NB4 (cell line): ENCODE measurements around the gene SENP2.
A peak's percentile ranks its signal among the peaks of the same experiment; 100 is the strongest.

ENCODE experiments used
- DNase-seq: peaks from one replicate; pipeline ENCODE4 v3.0.0; 2010; ENCODE audit warnings: low read depth
- H3K4me3 ChIP-seq: one replicate; pipeline ENCODE4 v1.5.1; 2011; ENCODE audit warnings: mild to moderate bottlenecking, low read depth, low read length, moderate library complexity
- CTCF ChIP-seq: IDR thresholded peaks from one replicate; pipeline ENCODE4 v1.5.1; 2012; ENCODE audit warnings: low read depth, low read length
- MAX ChIP-seq: IDR thresholded peaks from 2 replicates; pipeline ENCODE4 v1.6.1; 2011; ENCODE audit warnings: low read depth, low read length
- MYC ChIP-seq: IDR thresholded peaks from 2 replicates; pipeline ENCODE4 v1.6.1; 2011; ENCODE audit warnings: low read depth, low read length
- POLR2A ChIP-seq: IDR thresholded peaks from 2 replicates; pipeline ENCODE4 v1.6.1; 2011; ENCODE audit warnings: mild to moderate bottlenecking; ENCODE audit not compliant: insufficient read length; ENCODE audit errors: extremely low read depth

SENP2 gene

GRCh38 chr3:185645596-185646381 is 59.7 kb downstream of the SENP2 start:
- no peak overlapping the region for H3K4me3 ChIP-seq
- DNase-seq = no peak
- TF ChIP-seq MYC (no peak), POLR2A (no peak), CTCF (no peak), MAX (no peak)

GRCh38 chr3:185646382-185647133 is 60.5 kb downstream of the SENP2 start:
- DNase-seq = peak; percentile 20
- TF ChIP-seq MYC = no peak
- no peak for TF ChIP-seq POLR2A
- TF ChIP-seq CTCF = no peak
- TF ChIP-seq MAX = no peak
- H3K4me3 ChIP-seq = no peak overlapping the region

GRCh38 chr3:185647134-185647879 is 61.2 kb downstream of the SENP2 start:
- no peak for DNase-seq
- no peak overlapping the region for H3K4me3 ChIP-seq
- no peak for TF ChIP-seq CTCF
- no peak for TF ChIP-seq MYC
- TF ChIP-seq MAX = no peak
- no peak for TF ChIP-seq POLR2A

GRCh38 chr3:185647880-185648210 is 61.8 kb downstream of the SENP2 start:
- no peak for DNase-seq
- no peak for TF ChIP-seq MYC
- no peak for TF ChIP-seq MAX
- no peak for TF ChIP-seq POLR2A
- TF ChIP-seq CTCF = no peak
- no peak overlapping the region for H3K4me3 ChIP-seq

GRCh38 chr3:185648396-185648795 is 62.3 kb downstream of the SENP2 start:
- no peak for TF ChIP-seq MAX
- no peak for TF ChIP-seq MYC
- TF ChIP-seq POLR2A = no peak
- no peak for TF ChIP-seq CTCF

More at GRCh38 chr3:185648396-185648795, 62.3 kb downstream of the SENP2 start:
- no peak overlapping the region for H3K4me3 ChIP-seq
- no peak for DNase-seq
